H1 (cell line): ENCODE results near the gene CSRNP3. TPM values are rescaled to one million over a fixed set of nuclear protein-coding genes. Genes with fewer than 3 reads are reported as not detected.

ENCODE experiments used
- CTCF ChIA-PET: fragments of 300-600 bp; sonication (Branson Sonifier 250); formaldehyde crosslinking; loops from one replicate; lab custom pipeline; 2021; ENCODE audit not compliant: partially characterized antibody; lab: Charles Lee
- POLR2A ChIA-PET: fragments of 300-600 bp; sonication (Branson Sonifier 250); formaldehyde crosslinking; loops from one replicate; lab custom pipeline; 2021; ENCODE audit warnings: inconsistent platforms; ENCODE audit not compliant: partially characterized antibody; lab: Charles Lee
- DNase-seq, 2 experiments: peaks; one replicate each; pipeline versions ENCODE4 v3.0.0 to v3.0.0-alpha.2; 2010 to 2022; ENCODE audit warnings: low spot score in 2 of 2, low read depth in 1 of 2, mixed read lengths in 1 of 2
- FAIRE-seq: peaks from 2 replicates; lab custom pipeline; 2011; peaks lifted over from hg19 to GRCh38; lab: Jason Lieb, UNC
- H2AFZ ChIP-seq: 2 replicates; pipeline ENCODE4 v1.8.1; 2012; ENCODE audit warnings: low read length, inconsistent platforms
- H2AK5ac ChIP-seq: 2 replicates; pipeline ENCODE4 v1.6.1; 2013; ENCODE audit warnings: low read depth, low read length
- H2BK120ac ChIP-seq: replicated peaks from 2 replicates; pipeline ENCODE3; 2013; ENCODE audit warnings: low read depth, low read length, inconsistent platforms
- H2BK12ac ChIP-seq: 2 replicates; pipeline ENCODE4 v1.6.1; 2013; ENCODE audit warnings: low read depth, low read length
- H2BK15ac ChIP-seq: 2 replicates; pipeline ENCODE4 v1.6.1; 2013; ENCODE audit warnings: low read length
- H2BK20ac ChIP-seq: 2 replicates; pipeline ENCODE4 v1.6.1; 2013; ENCODE audit warnings: low read length
- H2BK5ac ChIP-seq: 2 replicates; pipeline ENCODE4 v1.6.1; 2013; ENCODE audit warnings: low read depth, low read length
- H3K14ac ChIP-seq: 2 replicates; pipeline ENCODE4 v1.6.1; 2013; ENCODE audit warnings: inconsistent platforms; ENCODE audit not compliant: insufficient read length
- H3K18ac ChIP-seq: 2 replicates; pipeline ENCODE4 v1.6.1; 2013; ENCODE audit warnings: low read length; ENCODE audit errors: extremely low read depth
- H3K23ac ChIP-seq: 2 replicates; pipeline ENCODE4 v1.6.1; 2013; ENCODE audit warnings: inconsistent platforms; ENCODE audit not compliant: insufficient read length
- H3K23me2 ChIP-seq: 2 replicates; pipeline ENCODE4 v1.6.1; 2013; ENCODE audit warnings: low read depth, low read length
- H3K27ac ChIP-seq: 2 replicates; pipeline ENCODE4 v1.6.1; 2011; ENCODE audit warnings: low read depth, low read length, inconsistent platforms
- H3K27me3 ChIP-seq, 4 experiments: replicated peaks in 1 of 4; 1 replicate in 1 of 4; 2 replicates in 3 of 4; pipeline versions ENCODE4 v1.6.1 to v1.8.1; 2011 to 2013; ENCODE audit warnings: low read length in 3 of 4, mild to moderate bottlenecking in 3 of 4, inconsistent platforms in 2 of 4, mixed read lengths in 2 of 4, moderate library complexity in 1 of 4; ENCODE audit not compliant: control insufficient read depth in 3 of 4, insufficient read depth in 3 of 4; ENCODE audit errors: extremely low read depth in 1 of 4
- H3K36me3 ChIP-seq, 4 experiments: 2 replicates each; pipeline versions ENCODE4 v1.6.1 to v1.8.1; 2011 to 2013; ENCODE audit warnings: mild to moderate bottlenecking in 4 of 4, low read length in 3 of 4, moderate library complexity in 2 of 4, control low read depth in 1 of 4, inconsistent platforms in 1 of 4; ENCODE audit not compliant: insufficient read depth in 4 of 4, control insufficient read depth in 2 of 4
- H3K4ac ChIP-seq: replicated peaks from 2 replicates; pipeline ENCODE3; 2013; ENCODE audit warnings: low read length, low read depth, mixed read lengths, inconsistent platforms; ENCODE audit not compliant: insufficient read length
- H3K4me1 ChIP-seq, 4 experiments: replicated peaks in 1 of 4; 1 replicate in 1 of 4; 2 replicates in 3 of 4; pipeline versions ENCODE4 v1.6.1 to v1.8.1; 2011 to 2013; ENCODE audit warnings: low read length in 3 of 4, inconsistent platforms in 2 of 4, mixed read lengths in 1 of 4; ENCODE audit not compliant: insufficient read depth in 4 of 4, control insufficient read depth in 3 of 4
- H3K4me2 ChIP-seq, 2 experiments: 2 replicates each; pipeline versions ENCODE4 v1.6.1 to v1.8.1; 2011 to 2013; ENCODE audit warnings: low read depth in 2 of 2, low read length in 2 of 2, control low read depth in 1 of 2, inconsistent platforms in 1 of 2, mild to moderate bottlenecking in 1 of 2; ENCODE audit not compliant: insufficient read depth in 1 of 2
- H3K4me3 ChIP-seq, 4 experiments: fragments of 200-600, 300-600 bp in 1 of 4; sonication (generic), shearing (Covaris generic), sonication (Bioruptor Twin) in 1 of 4; 2 replicates each; pipeline versions ENCODE4 v1.5.1 to v1.8.1; 2011 to 2016; ENCODE audit warnings: low read length in 4 of 4, low read depth in 3 of 4, control low read depth in 2 of 4, inconsistent platforms in 2 of 4, mild to moderate bottlenecking in 2 of 4, mixed read lengths in 1 of 4, moderate library complexity in 1 of 4; ENCODE audit not compliant: insufficient read depth in 2 of 4; ENCODE audit errors: extremely low read depth in 1 of 4
- H3K56ac ChIP-seq: replicated peaks from 2 replicates; pipeline ENCODE3; 2013; ENCODE audit warnings: low read depth, mild to moderate bottlenecking, mixed read lengths, low read length, inconsistent platforms; ENCODE audit not compliant: insufficient read length
- H3K79me1 ChIP-seq: 2 replicates; pipeline ENCODE4 v1.6.1; 2013; ENCODE audit warnings: low read depth, low read length, control low read depth
- H3K79me2 ChIP-seq, 2 experiments: 2 replicates each; pipeline versions ENCODE4 v1.6.1 to v1.8.1; 2012 to 2013; ENCODE audit warnings: low read length in 2 of 2, mild to moderate bottlenecking in 2 of 2, inconsistent platforms in 1 of 2; ENCODE audit not compliant: insufficient read depth in 2 of 2, control insufficient read depth in 1 of 2
- H3K9ac ChIP-seq, 4 experiments: replicated peaks in 1 of 4; 1 replicate in 1 of 4; 2 replicates in 3 of 4; pipeline versions ENCODE4 v1.6.1 to v1.8.1; 2011 to 2013; ENCODE audit warnings: low read depth in 3 of 4, low read length in 3 of 4, control low read depth in 2 of 4, mild to moderate bottlenecking in 2 of 4, moderate library complexity in 2 of 4, inconsistent platforms in 1 of 4; ENCODE audit errors: extremely low read depth in 1 of 4
- H3K9me3 ChIP-seq, 2 experiments: 2 replicates each; pipeline versions ENCODE4 v1.6.1 to v1.8.1; 2012 to 2013; ENCODE audit warnings: mild to moderate bottlenecking in 2 of 2, moderate library complexity in 2 of 2, control low read depth in 1 of 2, inconsistent platforms in 1 of 2, low read depth in 1 of 2, low read length in 1 of 2, mixed read lengths in 1 of 2; ENCODE audit not compliant: insufficient read depth in 2 of 2
- H4K20me1 ChIP-seq, 2 experiments: replicated peaks in 1 of 2; 2 replicates each; pipeline versions ENCODE3 to v1.8.1; 2011 to 2013; ENCODE audit warnings: inconsistent platforms in 2 of 2, low read length in 2 of 2, mild to moderate bottlenecking in 1 of 2; ENCODE audit not compliant: insufficient read depth in 2 of 2, control insufficient read depth in 1 of 2
- H4K5ac ChIP-seq: 2 replicates; pipeline ENCODE4 v1.6.1; 2013; ENCODE audit warnings: low read length, low read depth, mixed read lengths, inconsistent platforms; ENCODE audit not compliant: insufficient read length
- H4K8ac ChIP-seq: 2 replicates; pipeline ENCODE4 v1.8.0; 2013; ENCODE audit warnings: mild to moderate bottlenecking, moderate library complexity, low read length, inconsistent platforms; ENCODE audit not compliant: insufficient read depth; ENCODE audit errors: extremely low read depth
- H4K91ac ChIP-seq: replicated peaks from 2 replicates; pipeline ENCODE3; 2013; ENCODE audit warnings: low read length, mixed read lengths, inconsistent platforms; ENCODE audit not compliant: insufficient read length
- BCL11A ChIP-seq, 2 experiments: IDR thresholded peaks; one replicate each; pipeline ENCODE4 v1.6.1; 2011; ENCODE audit warnings: low read depth in 2 of 2, low read length in 2 of 2, mild to moderate bottlenecking in 2 of 2
- CBX5 ChIP-seq: fragments of 300-800, 300-1000 bp; sonication (generic); IDR thresholded peaks from 2 replicates; pipeline ENCODE4 v1.7.1; 2016; ENCODE audit warnings: antibody characterized with exemption, low read length, low read depth
- CBX8 ChIP-seq: fragments of 300-800, 300-1000 bp; sonication (generic); IDR thresholded peaks from 2 replicates; pipeline ENCODE4 v1.7.1; 2016; ENCODE audit warnings: low read depth, low read length, borderline replicate concordance
- GTF2F1 ChIP-seq: IDR thresholded peaks from 2 replicates; pipeline ENCODE4 v1.6.1; 2012; ENCODE audit warnings: low read depth, low read length, improper control_type of control experiment, borderline replicate concordance
- NANOG ChIP-seq: IDR thresholded peaks from 2 replicates; pipeline ENCODE4 v1.6.1; 2011; ENCODE audit warnings: low read length, low read depth, mild to moderate bottlenecking, inconsistent platforms; ENCODE audit not compliant: insufficient read depth, poor library complexity, severe bottlenecking
- NRF1 ChIP-seq: IDR thresholded peaks from 2 replicates; pipeline ENCODE4 v1.6.1; 2011; ENCODE audit warnings: mild to moderate bottlenecking, low read depth, low read length, improper control_type of control experiment
- POLR2AphosphoS5 ChIP-seq: IDR thresholded peaks from 2 replicates; pipeline ENCODE4 v1.6.1; 2011; ENCODE audit warnings: low read depth, low read length
- POU5F1 ChIP-seq: IDR thresholded peaks from 2 replicates; pipeline ENCODE4 v1.6.1; 2011; ENCODE audit warnings: low read depth, mild to moderate bottlenecking, low read length, moderate library complexity
- RBBP5 ChIP-seq: IDR thresholded peaks from 2 replicates; pipeline ENCODE4 v1.7.1; 2012; ENCODE audit warnings: low read depth, mild to moderate bottlenecking, inconsistent platforms, low read length, moderate library complexity, borderline replicate concordance
- RXRA ChIP-seq: IDR thresholded peaks from 2 replicates; pipeline ENCODE4 v1.6.1; 2011; ENCODE audit warnings: low read depth, mild to moderate bottlenecking, low read length, moderate library complexity; ENCODE audit not compliant: insufficient read depth
- SIRT6 ChIP-seq: IDR thresholded peaks from one replicate; pipeline ENCODE4 v1.7.1; 2012; ENCODE audit warnings: low read length, inconsistent platforms
- SUZ12 ChIP-seq: fragments of 200-600 bp; sonication (generic); IDR thresholded peaks from 2 replicates; pipeline ENCODE4 v1.6.1; 2012; ENCODE audit warnings: mild to moderate bottlenecking, inconsistent platforms, low read length, moderate library complexity, mixed read lengths
- TBP ChIP-seq: IDR thresholded peaks from 2 replicates; pipeline ENCODE4 v1.6.1; 2011; ENCODE audit warnings: low read depth, low read length, improper control_type of control experiment
- WGBS, 2 experiments: shearing (Covaris generic) in 1 of 2; methylation state at CpG; one replicate each; pipeline versions ENCODE4 v1.1.6 to v1.1.7; 2013 to 2015; ENCODE audit warnings: low lambda C conversion rate in 2 of 2, mixed read lengths in 2 of 2, inconsistent platforms in 1 of 2, low coverage in 1 of 2, missing lambda C conversion rate in 1 of 2; ENCODE audit not compliant: insufficient replicate concordance in 2 of 2, insufficient coverage in 1 of 2, insufficient read length in 1 of 2; ENCODE audit errors: extremely low coverage in 1 of 2, missing lambda C conversion rate in 1 of 2; 5-methylcytosine and 5-hydroxymethylcytosine counted together
- polyA plus RNA-seq, 7 experiments: library from polyadenylated mRNA; depleted of rRNA in 3 of 7; stranded (reverse) in 5 of 7; unstranded in 2 of 7; fragments of >200 nt in 5 of 7; fragments of 200-250 nt in 2 of 7; gene quantifications; 1 replicate in 5 of 7; 2 replicates in 1 of 7; 4 replicates in 1 of 7; pipeline versions ENCODE4 v1.2.1 to v1.2.3, GENCODE V29; 2011 to 2013; ENCODE audit warnings: missing spikeins in 2 of 7, mixed read lengths in 2 of 7
- total RNA-seq: library from RNA; stranded (reverse); fragmentation: NEBNext Ultra II Directional; extraction: Animal tissue kit (Norgen Biotek cat#: 25700); gene quantifications from 2 replicates; pipeline ENCODE4 v1.2.1, GENCODE V29; 2021

The CSRNP3 gene
- total and polyA plus RNA-seq, 2 of the 8 experiments (the other 6 are each of a cell fraction or from before 2014, with no cell fraction given), result 1.3 to 6.5 TPM

- Histone ChIP-seq H3K79me2 (no peaks in the 10 kb centered on the region), H4K5ac (no peak overlapping the region), H3K4me1 (no peaks in the 10 kb centered on the region), H2BK15ac (no peak overlapping the region), H3K14ac (no peak overlapping the region), H3K9ac (no peak overlapping the region), H3K27ac (no peak overlapping the region), H3K56ac (no peak overlapping the region), H4K8ac (no peak overlapping the region), H3K4me3 (no peak overlapping the region), H3K18ac (no peak overlapping the region), H2BK120ac (no peak overlapping the region), H2BK20ac (no peak overlapping the region), H2BK12ac (no peak overlapping the region), H4K91ac (no peak overlapping the region), H3K23me2 (no peaks in the 10 kb centered on the region), H3K27me3 (no peaks in the 10 kb centered on the region), H3K36me3 (peaks cover 0 to 3% (median 0%) of the 10 kb centered on the region in 4 experiments; a peak in 2 of 8 replicates), H3K79me1 (no peaks in the 10 kb centered on the region), H3K4ac (no peak overlapping the region), H2AFZ (no peak overlapping the region), H4K20me1 (no peaks in the 10 kb centered on the region), H3K9me3 (peaks cover 4 to 6% of the 10 kb centered on the region in 2 experiments; a peak in 2 of 4 replicates), H2AK5ac (no peak overlapping the region), H3K23ac (no peak overlapping the region), H3K4me2 (no peak overlapping the region), H2BK5ac (no peak overlapping the region)
- no peak for DNase-seq
- CTCF ChIA-PET, result no interaction called here
- no peak for FAIRE-seq
- WGBS, 2 experiments, result 86% methylated on average over 3 of the region's 3 CpGs; no CpG with 5 or more reads in 1 of the 2 experiments
- POLR2A ChIA-PET, result no interaction called here
- no peak for TF ChIP-seq BCL11A (IDR thresholded peaks at IDR 0.05; ENCODE audit: low read depth in 2 of 2, low read length in 2 of 2)
- no peak for TF ChIP-seq POU5F1
- no peak for TF ChIP-seq CBX5
- TF ChIP-seq GTF2F1, result no peak
- no peak for TF ChIP-seq CBX8
- TF ChIP-seq RBBP5, result no peak
- no peak for TF ChIP-seq NANOG
- no peak for TF ChIP-seq TBP
- TF ChIP-seq POLR2AphosphoS5, result no peak
- TF ChIP-seq RXRA, result no peak
- TF ChIP-seq SUZ12, result no peak
- no peak for TF ChIP-seq SIRT6
- no peak for TF ChIP-seq NRF1
These were observed 127.3 kb downstream of the CSRNP3 start for GRCh38 chr2:165596788-165597187.
